A204.1 (cell line): Measurements from ENCODE around the gene NFKBIA.
"Not testable (repeated sequence)": the region's sequence is repeated elsewhere in the genome, so short reads cannot be mapped to it uniquely, and the experiment has no call there.

Source experiments
- FAIRE-seq: peaks from 2 replicates; lab custom pipeline; 2012; peaks lifted over from hg19 to GRCh38; lab: Jason Lieb, UNC

Gene NFKBIA

GRCh38 chr14:35390577-35391387 is 13.8 kb downstream of the NFKBIA start:
- FAIRE-seq: no peak

- no peak for FAIRE-seq
Observed at GRCh38 chr14:35389315-35389667, 15.3 kb downstream of the NFKBIA start.

GRCh38 chr14:35388656-35389314 is 15.8 kb downstream of the NFKBIA start:
- no peak for FAIRE-seq

GRCh38 chr14:35387713-35388579 is 16.6 kb downstream of the NFKBIA start:
- no peak for FAIRE-seq

GRCh38 chr14:35387219-35387618 is 17.3 kb downstream of the NFKBIA start:
- FAIRE-seq: no peak

GRCh38 chr14:35386673-35387125 is 17.9 kb downstream of the NFKBIA start:
- no peak for FAIRE-seq

GRCh38 chr14:35385042-35385839 is 19.3 kb downstream of the NFKBIA start:
- no peak for FAIRE-seq

- no peak for FAIRE-seq
Observed at GRCh38 chr14:35384455-35385041, 20.0 kb downstream of the NFKBIA start.

GRCh38 chr14:35383569-35384454 is 20.7 kb downstream of the NFKBIA start:
- FAIRE-seq: no peak

GRCh38 chr14:35380794-35381193 is 23.8 kb downstream of the NFKBIA start:
- FAIRE-seq: no peak

GRCh38 chr14:35379234-35379933 is 25.2 kb downstream of the NFKBIA start:
- not testable (repeated sequence) for FAIRE-seq

- FAIRE-seq: no peak
Observed at GRCh38 chr14:35378425-35379233, 25.9 kb downstream of the NFKBIA start.

GRCh38 chr14:35375558-35376025 is 29.0 kb downstream of the NFKBIA start:
- FAIRE-seq: no peak

- FAIRE-seq: no peak
Observed at GRCh38 chr14:35374263-35374712, 30.3 kb downstream of the NFKBIA start.

- FAIRE-seq: not testable (repeated sequence)
Observed at GRCh38 chr14:35373208-35373607, 31.3 kb downstream of the NFKBIA start.

GRCh38 chr14:35370969-35371368 is 33.6 kb downstream of the NFKBIA start:
- FAIRE-seq: no peak

GRCh38 chr14:35369701-35370191 is 34.8 kb downstream of the NFKBIA start:
- FAIRE-seq: no peak

- no peak for FAIRE-seq
Observed at GRCh38 chr14:35368583-35369392, 35.8 kb downstream of the NFKBIA start.
